Activated T-cell treated with anti-CD3 and anti-CD28 coated beads, Interleukin-2, amount 50 U/mL, for 4 hours (primary cell): ENCODE data around the gene EOMES. TPM values are rescaled to one million over a fixed set of nuclear protein-coding genes. Genes with fewer than 3 reads are reported as not detected.

ENCODE experiments used
- ATAC-seq, 2 donors: fragments of 200-7000 bp; cut with Tn5 transposase; one replicate each; pipeline ENCODE4 v1.10.0; 2021
- DNase-seq: peaks from one replicate; pipeline ENCODE4 v3.0.0-alpha.2; 2020
- H3K27me3 Mint-ChIP-seq: one replicate; pipeline ENCODE4 v1.8.0; 2021; ENCODE audit warnings: low read depth, mixed read lengths
- H3K36me3 Mint-ChIP-seq: one replicate; pipeline ENCODE4 v1.8.0; 2022; ENCODE audit warnings: mixed read lengths; ENCODE audit not compliant: insufficient read depth
- H3K4me1 Mint-ChIP-seq: one replicate; pipeline ENCODE4 v1.8.0; 2021; ENCODE audit warnings: low read depth, mixed read lengths
- H3K4me3 Mint-ChIP-seq: one replicate; pipeline ENCODE4 v1.8.0; 2021; ENCODE audit warnings: mild to moderate bottlenecking, moderate library complexity, mixed read lengths
- H3K9me3 Mint-ChIP-seq: one replicate; pipeline ENCODE4 v1.8.0; 2021; ENCODE audit warnings: mixed read lengths
- total RNA-seq, 3 donors: library from RNA; stranded (reverse); gene quantifications; one replicate each; pipeline ENCODE4 v1.2.1, GENCODE V29; 2021

EOMES gene
- total RNA-seq, 3 donors from 2014 or later, result 2.7 to 7.3 (median 6.1) TPM

DNA sequence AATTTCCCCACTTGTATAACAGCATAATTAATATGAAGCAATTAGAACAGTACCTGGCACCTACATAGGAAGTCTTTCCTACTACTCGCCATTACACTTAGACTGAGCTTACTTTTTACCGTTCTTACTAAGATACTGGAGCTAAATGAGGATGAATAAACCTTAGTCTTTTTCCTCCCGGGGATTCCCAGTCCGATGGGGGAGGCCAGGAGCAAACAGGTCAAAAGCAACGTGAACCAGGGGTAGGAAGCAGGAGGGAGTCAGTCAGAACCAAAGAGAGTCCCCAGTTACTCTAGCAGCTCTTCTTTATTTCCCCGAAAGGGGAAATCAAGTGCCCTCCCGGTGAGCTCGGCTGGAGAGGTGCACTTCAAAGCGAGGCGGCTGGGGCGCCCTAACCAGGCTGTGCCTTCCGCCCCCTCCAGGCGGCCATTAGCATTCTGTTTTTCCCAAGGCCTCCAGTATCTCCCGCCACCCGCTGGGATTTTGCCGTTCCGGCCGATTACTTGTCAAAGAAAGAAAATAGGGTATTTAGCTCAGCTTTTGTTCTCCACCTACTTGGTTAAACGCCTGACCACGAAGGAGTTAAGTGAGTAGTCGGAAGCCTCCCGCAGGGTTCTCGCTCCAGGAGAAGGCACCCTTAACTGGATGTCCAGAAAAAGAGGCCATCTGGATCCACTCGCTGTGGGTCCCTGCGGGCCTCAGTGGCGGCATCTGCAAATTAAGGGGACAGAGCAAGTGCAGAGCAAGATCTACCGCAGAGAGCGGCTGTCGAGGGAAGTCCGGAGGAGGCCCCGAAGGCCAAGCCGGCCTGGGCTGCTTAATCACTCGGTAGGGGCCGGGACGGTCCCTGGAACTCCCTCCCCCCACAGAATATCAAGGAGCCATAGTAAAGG is 6.3 kb upstream of the EOMES start:
- DNase-seq (no peak), ATAC-seq (peak; percentile 51 to 61)
- Mint-ChIP-seq H3K9me3 (no peaks in the 10 kb centered on the region), H3K36me3 (no peaks in the 10 kb centered on the region), H3K27me3 (peaks cover 82% of the 10 kb centered on the region), H3K4me3 (peak overlapping the region; percentile 58), H3K4me1 (peaks cover 47% of the 10 kb centered on the region)

DNA sequence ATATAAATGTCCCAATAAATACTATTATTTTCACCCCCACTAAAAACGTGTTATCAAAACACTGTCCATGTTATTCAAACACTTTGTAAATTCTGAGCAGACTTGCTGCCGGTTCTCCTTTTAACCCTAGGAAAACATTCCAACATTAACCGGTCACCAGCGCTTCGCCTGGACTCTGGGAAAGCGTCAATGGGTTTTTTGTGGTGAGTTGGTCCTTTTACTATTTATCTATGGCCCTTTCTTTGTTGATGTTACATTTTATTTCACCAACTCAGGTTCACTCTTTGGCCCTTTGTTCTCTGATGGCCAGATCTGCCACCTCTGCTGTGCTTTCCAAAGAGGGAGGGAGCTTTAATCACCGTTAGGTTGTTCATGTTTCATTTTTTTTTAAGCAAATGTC is 4.1 kb upstream of the EOMES start:
- Mint-ChIP-seq H3K4me1 (peaks cover 58% of the 10 kb centered on the region), H3K4me3 (no peak overlapping the region), H3K27me3 (peaks cover 86% of the 10 kb centered on the region), H3K36me3 (no peaks in the 10 kb centered on the region), H3K9me3 (no peaks in the 10 kb centered on the region)
- DNase-seq (no peak), ATAC-seq (no peak)

DNA sequence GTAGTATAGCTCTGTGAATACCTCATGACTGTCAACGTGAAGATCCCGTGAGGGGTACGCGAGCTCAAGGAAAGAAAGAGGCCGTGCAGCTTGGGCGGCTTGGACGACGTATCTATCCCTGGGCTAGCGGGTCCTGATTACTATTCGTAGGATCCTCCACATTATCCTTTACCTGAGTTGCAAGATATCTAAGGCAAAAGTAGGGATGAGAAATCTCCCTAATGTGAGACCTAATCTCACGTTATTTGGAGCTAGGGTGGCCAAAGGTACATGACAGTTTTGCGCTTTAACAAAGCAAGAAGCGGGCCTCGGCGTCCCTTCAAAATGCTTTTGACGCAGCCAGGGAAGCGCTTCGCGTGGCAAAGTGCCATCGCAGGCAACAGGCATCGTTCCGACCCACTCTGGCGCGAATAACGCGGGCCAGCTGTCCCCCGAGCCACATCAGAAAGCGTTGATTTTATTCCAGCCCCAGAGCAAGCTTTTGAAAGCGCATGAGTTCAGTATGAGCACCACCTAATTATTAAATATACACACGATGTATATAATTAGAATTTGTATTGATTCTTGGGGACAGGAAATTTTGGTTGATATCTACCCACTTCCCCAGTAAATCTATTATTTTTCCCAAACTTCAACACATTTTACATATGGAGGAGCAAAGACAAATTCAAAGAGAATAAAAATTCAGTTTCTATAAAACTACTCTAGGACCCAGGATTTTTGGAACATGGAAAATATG is 2.5 kb upstream of the EOMES start:
- Mint-ChIP-seq H3K9me3 (no peaks in the 10 kb centered on the region), H3K4me1 (peaks cover 49% of the 10 kb centered on the region)
- DNase-seq, result no peak

DNA sequence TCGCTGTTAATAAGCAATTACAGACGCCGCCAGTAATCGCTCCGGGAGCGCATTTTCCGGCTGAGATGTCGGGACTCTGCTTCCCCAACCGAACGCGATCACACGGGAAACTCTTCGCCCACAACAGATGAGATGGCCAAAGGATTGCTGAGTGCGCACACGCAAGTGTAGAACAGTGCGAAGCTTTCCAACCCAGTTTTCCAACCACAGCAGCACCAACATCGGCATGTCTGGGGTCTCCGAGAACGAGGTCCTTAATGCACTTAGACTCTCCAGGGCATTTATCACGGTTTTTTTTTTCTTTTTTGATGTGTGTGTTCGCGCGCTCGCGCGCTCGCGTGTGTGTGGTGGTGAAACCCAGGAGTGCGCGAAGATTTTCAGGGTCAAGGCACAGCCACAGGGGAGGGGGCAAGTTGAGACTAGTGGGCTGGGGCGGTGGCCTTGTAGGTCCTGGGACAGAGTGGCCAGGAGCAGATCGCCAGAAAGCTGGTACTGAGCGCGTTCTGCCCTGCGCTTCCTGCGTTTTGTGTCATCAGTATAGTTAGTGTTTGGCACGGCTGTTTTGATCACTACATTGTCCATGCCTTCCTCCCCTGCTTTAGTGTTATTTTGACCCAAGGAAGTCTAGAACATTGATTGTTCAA is 1.8 kb upstream of the EOMES start:
- Mint-ChIP-seq H3K9me3 (no peaks in the 10 kb centered on the region), H3K36me3 (no peaks in the 10 kb centered on the region), H3K4me3 (peak overlapping the region; percentile 83), H3K4me1 (peaks cover 42% of the 10 kb centered on the region), H3K27me3 (peaks cover 77% of the 10 kb centered on the region)
- DNase-seq (no peak), ATAC-seq (no peak)

More for the DNA sequence above, 2.5 kb upstream of the EOMES start:
- Mint-ChIP-seq H3K4me3 (peak overlapping the region; percentile 83), H3K36me3 (no peaks in the 10 kb centered on the region), H3K27me3 (peaks cover 83% of the 10 kb centered on the region)
- no peak for ATAC-seq

GRCh38 chr3:27723456-27723814 is 1.3 kb upstream of the EOMES start:
- no peak for ATAC-seq
- Mint-ChIP-seq H3K36me3 (no peaks in the 10 kb centered on the region), H3K4me1 (peaks cover 37% of the 10 kb centered on the region), H3K27me3 (peaks cover 72% of the 10 kb centered on the region), H3K9me3 (no peaks in the 10 kb centered on the region), H3K4me3 (peak overlapping the region; percentile 83)
- DNase-seq, result no peak

DNA sequence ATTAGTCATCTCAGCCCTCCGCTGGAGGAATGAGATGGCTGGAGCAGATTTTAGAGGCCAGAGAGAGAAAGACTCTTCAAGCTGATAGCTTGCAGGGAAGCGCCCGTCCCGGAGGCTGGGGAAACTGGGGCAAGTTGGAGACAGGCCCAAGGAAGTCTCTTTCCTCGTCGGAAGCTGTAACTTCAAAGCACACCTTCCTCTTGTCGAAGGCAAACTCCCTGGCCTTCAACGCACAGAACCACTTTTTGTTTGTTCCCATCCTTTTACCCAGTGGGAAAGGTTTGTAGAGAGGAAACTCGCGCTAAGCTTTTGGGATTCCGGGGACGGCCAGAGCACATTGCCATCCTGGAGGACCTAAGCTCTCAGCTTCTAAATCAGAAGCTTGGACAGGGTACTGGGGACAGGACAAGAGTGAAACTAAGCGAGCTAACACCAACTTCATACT is 900 bp upstream of the EOMES start:
- Mint-ChIP-seq H3K27me3 (peaks cover 67% of the 10 kb centered on the region), H3K36me3 (no peaks in the 10 kb centered on the region), H3K9me3 (no peaks in the 10 kb centered on the region), H3K4me1 (peaks cover 33% of the 10 kb centered on the region), H3K4me3 (peak overlapping the region; percentile 83)
- DNase-seq (no peak), ATAC-seq (no peak)

GRCh38 chr3:27720899-27721716 is 1.0 kb downstream of the EOMES start:
- Mint-ChIP-seq H3K9me3 (no peaks in the 10 kb centered on the region), H3K36me3 (peaks cover 5% of the 10 kb centered on the region), H3K4me1 (peaks cover 28% of the 10 kb centered on the region), H3K27me3 (peaks cover 53% of the 10 kb centered on the region), H3K4me3 (peak overlapping the region; percentile 83)
- DNase-seq (no peak), ATAC-seq (peak; percentile 3 to 20)

GRCh38 chr3:27719314-27720003 is 2.7 kb downstream of the EOMES start:
- H3K4me1 Mint-ChIP-seq, result peaks cover 38% of the 10 kb centered on the region
- H3K36me3 Mint-ChIP-seq, result peaks cover 5% of the 10 kb centered on the region
- H3K9me3 Mint-ChIP-seq, result no peaks in the 10 kb centered on the region
- peak overlapping the region; percentile 71 for H3K4me3 Mint-ChIP-seq
- peaks cover 52% of the 10 kb centered on the region for H3K27me3 Mint-ChIP-seq
- DNase-seq (no peak), ATAC-seq (no peak)

DNA sequence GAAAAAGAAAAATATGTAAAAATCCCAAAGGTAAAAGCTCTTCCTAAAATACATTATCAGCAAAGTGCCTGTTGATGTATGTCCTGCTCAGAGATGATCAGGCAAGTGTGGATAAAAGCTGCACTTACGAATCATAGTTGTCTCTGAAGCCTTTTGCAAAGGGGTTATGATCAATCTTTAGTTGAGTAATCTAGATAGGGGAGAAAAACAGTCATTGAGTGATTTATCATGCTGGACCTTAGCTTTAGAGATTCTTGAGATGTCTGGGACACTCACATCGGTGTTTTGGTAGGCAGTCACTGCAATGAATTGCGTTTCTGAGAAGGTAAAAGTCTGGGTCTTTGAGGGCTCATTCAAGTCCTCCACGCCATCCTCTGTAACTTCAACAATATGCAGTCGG is 3.7 kb downstream of the EOMES start:
- peaks cover 38% of the 10 kb centered on the region for H3K4me1 Mint-ChIP-seq
- peaks cover 52% of the 10 kb centered on the region for H3K27me3 Mint-ChIP-seq
- H3K36me3 Mint-ChIP-seq, result peaks cover 5% of the 10 kb centered on the region
- peak overlapping the region; percentile 29 for H3K4me3 Mint-ChIP-seq
- DNase-seq (no peak), ATAC-seq (no peak)
- no peaks in the 10 kb centered on the region for H3K9me3 Mint-ChIP-seq

GRCh38 chr3:27717200-27717852 is 4.8 kb downstream of the EOMES start:
- Mint-ChIP-seq H3K27me3 (peaks cover 52% of the 10 kb centered on the region), H3K9me3 (no peaks in the 10 kb centered on the region), H3K36me3 (peaks cover 5% of the 10 kb centered on the region), H3K4me1 (peaks cover 33% of the 10 kb centered on the region), H3K4me3 (peak overlapping the region; percentile 29)
- no peak for ATAC-seq
- no peak for DNase-seq

DNA sequence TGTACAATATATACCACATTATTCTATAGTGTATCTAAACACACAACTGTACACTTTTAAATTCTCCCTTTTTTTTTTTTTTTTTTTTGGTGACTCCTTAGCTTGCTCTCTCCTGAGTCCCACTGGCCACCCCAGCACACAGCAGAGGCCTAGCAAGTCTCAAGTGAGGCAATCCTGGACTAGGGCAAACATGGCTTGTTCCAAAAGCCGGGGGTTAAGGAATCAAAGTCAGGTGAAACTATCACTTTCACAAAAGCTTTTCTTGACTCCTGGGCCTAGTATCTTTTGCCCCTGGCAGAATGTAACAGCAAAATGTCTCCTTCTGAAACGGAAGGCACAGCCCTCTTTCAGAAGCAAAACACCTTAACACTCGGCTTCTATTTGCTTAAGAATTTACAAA is 5.8 kb downstream of the EOMES start:
- H3K9me3 Mint-ChIP-seq, result no peaks in the 10 kb centered on the region
- H3K4me1 Mint-ChIP-seq, result peaks cover 35% of the 10 kb centered on the region
- peak overlapping the region; percentile 63 for H3K4me3 Mint-ChIP-seq
- DNase-seq (no peak), ATAC-seq (no peak)
- peaks cover 5% of the 10 kb centered on the region for H3K36me3 Mint-ChIP-seq
- peaks cover 54% of the 10 kb centered on the region for H3K27me3 Mint-ChIP-seq

- peak overlapping the region; percentile 63 for H3K4me3 Mint-ChIP-seq
- peaks cover 53% of the 10 kb centered on the region for H3K27me3 Mint-ChIP-seq
- H3K4me1 Mint-ChIP-seq, result peaks cover 31% of the 10 kb centered on the region
These were observed 6.3 kb downstream of the EOMES start for GRCh38 chr3:27715863-27716262.

GRCh38 chr3:27715454-27715806 is 6.7 kb downstream of the EOMES start:
- peaks cover 52% of the 10 kb centered on the region for H3K27me3 Mint-ChIP-seq
- no peaks in the 10 kb centered on the region for H3K9me3 Mint-ChIP-seq
- peak overlapping the region; percentile 86 for H3K4me3 Mint-ChIP-seq
- peaks cover 5% of the 10 kb centered on the region for H3K36me3 Mint-ChIP-seq
- H3K4me1 Mint-ChIP-seq, result peaks cover 29% of the 10 kb centered on the region
- DNase-seq (no peak), ATAC-seq (no peak)

More at GRCh38 chr3:27715863-27716262, 6.3 kb downstream of the EOMES start:
- ATAC-seq, result no peak
- DNase-seq, result no peak
- H3K36me3 Mint-ChIP-seq, result peaks cover 5% of the 10 kb centered on the region
- no peaks in the 10 kb centered on the region for H3K9me3 Mint-ChIP-seq
